GM12878 (cell line): ENCODE data around the gene ITGBL1. TPM values are rescaled to one million over a fixed set of nuclear protein-coding genes. Genes with fewer than 3 reads are reported as not detected.
A peak's percentile ranks its signal among the peaks of the same experiment; 100 is the strongest.

Experiments
- ATAC-seq: fragments of 200-7000 bp; cut with Tn5 transposase; 3 replicates; pipeline ENCODE4 v1.9.1; 2020; ENCODE audit warnings: mild to moderate bottlenecking, moderate library complexity
- BruUV-seq: library from RNA; stranded (reverse); fragments of 400-500 nt; replicated peaks from 2 replicates; lab custom pipeline; 2021; lab: Mats Ljungman, UMichigan
- CTCF ChIA-PET: fragments of 300-600 bp; sonication (Branson Sonifier 250); formaldehyde crosslinking; extraction: SDS; loops from one replicate; lab custom pipeline; 2021; ENCODE audit warnings: inconsistent platforms; lab: Yijun Ruan, JAX
- POLR2A ChIA-PET: fragments of 350-600 bp; formaldehyde crosslinking; extraction: SDS; loops from one replicate; lab custom pipeline; 2021; ENCODE audit warnings: inconsistent platforms; lab: Charles Lee
- RAD21 ChIA-PET: fragments of 300-600 bp; sonication (Branson Sonifier 250); formaldehyde crosslinking; loops from one replicate; lab custom pipeline; 2023; ENCODE audit warnings: antibody characterized with exemption; ENCODE audit not compliant: unreplicated experiment; lab: Charles Lee
- SMC1A ChIA-PET: fragments of 300-600 bp; sonication (Branson Sonifier 250); formaldehyde crosslinking; loops from one replicate; lab custom pipeline; 2023; ENCODE audit not compliant: unreplicated experiment, uncharacterized antibody; lab: Charles Lee
- DNase-seq: peaks from one replicate; pipeline ENCODE4 v3.0.0-alpha.2; 2011; ENCODE audit warnings: low read depth, low spot score
- FAIRE-seq: peaks from 3 replicates; lab custom pipeline; 2011; peaks lifted over from hg19 to GRCh38; lab: Jason Lieb, UNC
- H2AFZ ChIP-seq: 2 replicates; pipeline ENCODE4 v1.6.0; 2011; ENCODE audit warnings: low read depth, low read length, control low read depth; ENCODE audit not compliant: control insufficient read depth
- H3K27ac ChIP-seq: 2 replicates; pipeline ENCODE4 v1.5.1; 2011; ENCODE audit warnings: control low read depth; ENCODE audit not compliant: control insufficient read depth, insufficient read depth
- H3K27me3 ChIP-seq, 2 experiments: replicated peaks in 1 of 2; 2 replicates each; pipeline versions ENCODE4 v1.6.0 to v1.6.1; 2011; ENCODE audit warnings: low read length in 1 of 2; ENCODE audit not compliant: control insufficient read depth in 2 of 2, insufficient read depth in 2 of 2
- H3K36me3 ChIP-seq, 2 experiments: 2 replicates each; pipeline ENCODE4 v1.5.1; 2011; ENCODE audit warnings: low read length in 1 of 2; ENCODE audit not compliant: control insufficient read depth in 2 of 2, insufficient read depth in 2 of 2
- H3K4me1 ChIP-seq: 2 replicates; pipeline ENCODE4 v1.6.1; 2011; ENCODE audit warnings: mild to moderate bottlenecking, low read length, moderate library complexity, mixed read lengths; ENCODE audit not compliant: control insufficient read depth, insufficient read depth
- H3K4me2 ChIP-seq: 2 replicates; pipeline ENCODE4 v1.6.0; 2011; ENCODE audit warnings: control low read depth; ENCODE audit not compliant: control insufficient read depth, insufficient read depth
- H3K4me3 ChIP-seq: fragments of 200-600 bp; sonication (generic); 2 replicates; pipeline ENCODE4 v1.5.1; 2016
- H3K79me2 ChIP-seq: 2 replicates; pipeline ENCODE4 v1.6.0; 2011; ENCODE audit warnings: low read length; ENCODE audit not compliant: control insufficient read depth, insufficient read depth
- H3K9ac ChIP-seq: 2 replicates; pipeline ENCODE4 v1.8.0; 2011; ENCODE audit warnings: low read length, control low read depth, mixed read lengths; ENCODE audit not compliant: control insufficient read depth, insufficient read depth
- H3K9me3 ChIP-seq: replicated peaks from 3 replicates; pipeline ENCODE4 v1.5.1; 2011; ENCODE audit warnings: mild to moderate bottlenecking, low read length; ENCODE audit not compliant: control insufficient read depth, insufficient read depth
- H4K20me1 ChIP-seq: 2 replicates; pipeline ENCODE4 v1.6.0; 2011; ENCODE audit not compliant: control insufficient read depth, insufficient read depth
- BACH1 ChIP-seq: fragments of 450-650 bp; IDR thresholded peaks from 2 replicates; pipeline ENCODE4 v1.6.1; 2017; ENCODE audit warnings: mild to moderate bottlenecking, borderline replicate concordance
- ETV6 ChIP-seq, 2 experiments: fragments of 450-650 bp in 1 of 2; IDR thresholded peaks in 1 of 2; conservative IDR thresholded peaks in 1 of 2; 2 replicates each; pipeline ENCODE4 v1.6.1; 2014; ENCODE audit warnings: antibody characterized with exemption in 1 of 2, borderline replicate concordance in 1 of 2, low read depth in 1 of 2, mild to moderate bottlenecking in 1 of 2, moderate library complexity in 1 of 2
- FOXM1 ChIP-seq: IDR thresholded peaks from 2 replicates; pipeline ENCODE4 v1.6.1; 2012; ENCODE audit warnings: low read depth, mild to moderate bottlenecking, inconsistent platforms, low read length, moderate library complexity
- IRF4 ChIP-seq: IDR thresholded peaks from 2 replicates; pipeline ENCODE4 v1.6.1; 2011; ENCODE audit warnings: low read depth, low read length
- SUPT20H ChIP-seq: IDR thresholded peaks from 2 replicates; pipeline ENCODE4 v1.6.1; 2011; ENCODE audit warnings: low read depth, mild to moderate bottlenecking, low read length, moderate library complexity, borderline replicate concordance; ENCODE audit not compliant: control insufficient read depth
- WGBS: methylation state at CpG from one replicate; pipeline ENCODE4 v1.1.6; 2016; ENCODE audit warnings: low lambda C conversion rate; ENCODE audit not compliant: insufficient replicate concordance, insufficient coverage; ENCODE audit errors: missing lambda C conversion rate; 5-methylcytosine and 5-hydroxymethylcytosine counted together
- in situ Hi-C: fragments of 300-500 bp; cut with MboI; formaldehyde crosslinking; loops from 9 replicates; pipeline ENCODE4 v1.14.3; 2018; ENCODE audit warnings: mixed read lengths
- intact Hi-C: fragments of 100-400 bp; cut with micrococcal nuclease; formaldehyde crosslinking; loops from one replicate; pipeline ENCODE4 v1.14.2; 2022; ENCODE audit not compliant: unreplicated experiment
- polyA plus RNA-seq, 11 experiments: library from polyadenylated mRNA; depleted of rRNA in 4 of 11; unstranded in 6 of 11; stranded (reverse) in 5 of 11; fragments of >200 nt; fragmentation: Nextera tagmentation in 4 of 11; fragmentation: Illumina TruSeq in 1 of 11; extraction: Ambion mirVana in 4 of 11; extraction: Trizol in 1 of 11; gene quantifications; 1 replicate in 1 of 11; 2 replicates in 10 of 11; pipeline versions ENCODE4 v1.2.1 to v1.2.3, GENCODE V29; 2011 to 2016; ENCODE audit warnings: inconsistent platforms in 2 of 11, missing spikeins in 2 of 11, low read depth in 1 of 11
- total RNA-seq, 4 experiments: library from RNA; depleted of rRNA in 3 of 4; stranded (reverse); fragments of >200 nt in 3 of 4; fragmentation: Illumina TruSeq in 1 of 4; extraction: Trizol in 1 of 4; gene quantifications; 2 replicates each; pipeline versions ENCODE4 v1.2.1 to v1.2.3, GENCODE V29; 2013 to 2021
- TF ChIP-seq, protein P1 (sequence below): IDR thresholded peaks from 2 replicates; pipeline ENCODE4 v1.6.1; 2011; ENCODE audit warnings: borderline replicate concordance, low read depth, mild to moderate bottlenecking, moderate library complexity, low read length; ENCODE audit not compliant: insufficient read depth, poor library complexity, severe bottlenecking

ITGBL1 gene
- total and polyA plus RNA-seq, 10 of the 15 experiments (the other 5 are each of a cell fraction or from before 2014, with no cell fraction given), result 0.17 to 2.8 (median 0.28) TPM; not detected in 3

DNA sequence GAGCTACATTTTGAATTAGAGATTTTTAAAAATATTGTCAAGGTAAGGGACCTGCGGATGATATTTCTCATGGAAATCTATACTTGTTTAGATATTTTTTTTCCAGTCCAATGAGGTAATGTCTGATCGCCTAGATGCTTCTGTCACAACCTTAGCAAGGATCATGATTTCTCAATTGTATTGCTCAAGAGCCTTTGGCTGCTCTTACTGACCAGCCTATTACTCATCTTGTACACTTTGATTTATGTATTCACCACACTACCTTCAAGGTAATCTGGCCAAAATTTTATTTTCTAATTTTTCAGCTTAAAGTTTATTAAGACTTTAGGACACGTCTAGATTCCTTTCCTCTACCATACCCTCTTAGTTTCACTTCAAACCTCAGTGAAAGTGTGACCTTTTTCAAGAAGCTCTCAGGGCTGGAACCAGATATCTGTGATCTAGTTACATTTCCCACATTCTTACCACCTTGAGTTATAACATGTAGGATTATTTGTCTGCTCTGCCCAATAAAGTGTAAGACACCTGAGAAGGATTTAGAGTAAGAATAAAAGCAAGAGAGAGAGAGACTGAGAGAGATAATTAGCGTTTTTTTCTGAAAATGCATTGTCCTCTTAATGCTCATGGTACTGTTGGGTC is 197.1 kb downstream of the ITGBL1 start:
- ChIA-PET RAD21 (no interaction called here), SMC1A (interaction anchor here (0.8 to 1.1 kb wide), 3 partner anchors 12 to 33 kb away, joined by 3 to 4 read pairs (median 3); no protein-coding TSS in a partner anchor), POLR2A (interaction anchor here (0.7 kb wide), 1 partner anchor 22 kb away, joined by 3 read pairs; no protein-coding TSS in a partner anchor), CTCF (interaction anchor here (1.0 to 1.1 kb wide), 2 partner anchors 16 to 58 kb away, joined by 3 read pairs; no protein-coding TSS in a partner anchor)
- FAIRE-seq, result no peak
- BruUV-seq, result no TSS peak
- H3K4me2 ChIP-seq, result no peak overlapping the region
- no peak for TF ChIP-seq BACH1
- TF ChIP-seq, protein P1, sequence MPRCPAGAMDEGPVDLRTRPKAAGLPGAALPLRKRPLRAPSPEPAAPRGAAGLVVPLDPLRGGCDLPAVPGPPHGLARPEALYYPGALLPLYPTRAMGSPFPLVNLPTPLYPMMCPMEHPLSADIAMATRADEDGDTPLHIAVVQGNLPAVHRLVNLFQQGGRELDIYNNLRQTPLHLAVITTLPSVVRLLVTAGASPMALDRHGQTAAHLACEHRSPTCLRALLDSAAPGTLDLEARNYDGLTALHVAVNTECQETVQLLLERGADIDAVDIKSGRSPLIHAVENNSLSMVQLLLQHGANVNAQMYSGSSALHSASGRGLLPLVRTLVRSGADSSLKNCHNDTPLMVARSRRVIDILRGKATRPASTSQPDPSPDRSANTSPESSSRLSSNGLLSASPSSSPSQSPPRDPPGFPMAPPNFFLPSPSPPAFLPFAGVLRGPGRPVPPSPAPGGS, result peak; percentile 28
- no peak for TF ChIP-seq SUPT20H
- TF ChIP-seq FOXM1, result no peak
- no peak for TF ChIP-seq ETV6 (conservative IDR thresholded peaks at IDR 0.05 in 1 of 2, IDR thresholded peaks at IDR 0.05 in 1 of 2; ENCODE audit: borderline replicate concordance in 1 of 2, low read depth in 1 of 2)
- no peak for TF ChIP-seq IRF4
- WGBS, result 21% methylated on average over 4 of the region's 4 CpGs
- no peak overlapping the region for H3K27ac ChIP-seq
- no peaks in the 10 kb centered on the region for H4K20me1 ChIP-seq
- intact Hi-C loops (no loop called here), in situ Hi-C loops (no loop called here)
- DNase-seq, result no peak
- H3K79me2 ChIP-seq, result no peaks in the 10 kb centered on the region
- H2AFZ ChIP-seq, result no peak overlapping the region
- no peak overlapping the region for H3K9ac ChIP-seq
- no peaks in the 10 kb centered on the region for H3K4me1 ChIP-seq
- H3K27me3 ChIP-seq, result no peaks in the 10 kb centered on the region
- H3K9me3 ChIP-seq, result no peaks in the 10 kb centered on the region
- ATAC-seq, result peak; percentile 71
- H3K36me3 ChIP-seq, result no peaks in the 10 kb centered on the region
- H3K4me3 ChIP-seq, result no peak overlapping the region
